ENCODE measurements around the gene CHRNE.
"Not testable (repeated sequence)": the region's sequence is repeated elsewhere in the genome, so short reads cannot be mapped to it uniquely, and the experiment has no call there.

CHRNE gene

GRCh38 chr17:4908711-4909496 lies 6.0 kb upstream of the CHRNE start:
- Histone ChIP-seq H3K9me3 (ENCODE audit: low read length) (no peaks in the 10 kb centered on the region), H3K4me3 (ENCODE audit: low read length) (peak overlapping the region; percentile 31), H3K36me3 (ENCODE audit: insufficient read depth, low read length) (no peaks in the 10 kb centered on the region), H2AFZ (ENCODE audit: low read depth, low read length) (peak overlapping the region; percentile 70), H3K4me1 (ENCODE audit: insufficient read depth, low read length) (peaks cover 8% of the 10 kb centered on the region), H3K27me3 (ENCODE audit: insufficient read depth, low read length) (no peaks in the 10 kb centered on the region)

- H3K27me3 ChIP-seq (ENCODE audit: insufficient read depth, low read length) = no peaks in the 10 kb centered on the region
- no peak overlapping the region for H3K4me3 ChIP-seq (ENCODE audit: low read length)
- no peaks in the 10 kb centered on the region for H3K9me3 ChIP-seq (ENCODE audit: low read length)
- H3K4me1 ChIP-seq (ENCODE audit: insufficient read depth, low read length) = peaks cover 8% of the 10 kb centered on the region
- no peaks in the 10 kb centered on the region for H3K36me3 ChIP-seq (ENCODE audit: insufficient read depth, low read length)
- peak overlapping the region; percentile 70 for H2AFZ ChIP-seq (ENCODE audit: low read depth, low read length)
These were observed 5.4 kb upstream of the CHRNE start for GRCh38 chr17:4908301-4908700.

GRCh38 chr17:4906642-4907041 lies 3.7 kb upstream of the CHRNE start:
- H3K4me3 ChIP-seq (ENCODE audit: low read length); H3K9me3 ChIP-seq (ENCODE audit: low read length); H3K27me3 ChIP-seq (ENCODE audit: insufficient read depth, low read length): not testable (repeated sequence)

GRCh38 chr17:4902540-4902939 lies 358 bp downstream of the CHRNE start:
- Histone ChIP-seq H3K27me3 (ENCODE audit: insufficient read depth, low read length) (no peaks in the 10 kb centered on the region), H2AFZ (ENCODE audit: low read depth, low read length) (no peak overlapping the region), H3K36me3 (ENCODE audit: insufficient read depth, low read length) (peaks cover 7% of the 10 kb centered on the region), H3K4me3 (ENCODE audit: low read length) (no peak overlapping the region), H3K4me1 (ENCODE audit: insufficient read depth, low read length) (no peaks in the 10 kb centered on the region), H3K9me3 (ENCODE audit: low read length) (peaks cover 15% of the 10 kb centered on the region)

More at GRCh38 chr17:4906642-4907041, 3.7 kb upstream of the CHRNE start:
- H2AFZ ChIP-seq (ENCODE audit: low read depth, low read length); H3K36me3 ChIP-seq (ENCODE audit: insufficient read depth, low read length); H3K4me1 ChIP-seq (ENCODE audit: insufficient read depth, low read length): not testable (repeated sequence)

- H2AFZ ChIP-seq (ENCODE audit: low read depth, low read length) = no peak overlapping the region
- H3K4me1 ChIP-seq (ENCODE audit: insufficient read depth, low read length) = no peaks in the 10 kb centered on the region
- no peaks in the 10 kb centered on the region for H3K27me3 ChIP-seq (ENCODE audit: insufficient read depth, low read length)
- no peak overlapping the region for H3K4me3 ChIP-seq (ENCODE audit: low read length)
- H3K9me3 ChIP-seq (ENCODE audit: low read length) = peaks cover 15% of the 10 kb centered on the region
- H3K36me3 ChIP-seq (ENCODE audit: insufficient read depth, low read length) = peaks cover 14% of the 10 kb centered on the region
These were observed 1.1 kb downstream of the CHRNE start for GRCh38 chr17:4901648-4902344.

- no peaks in the 10 kb centered on the region for H3K27me3 ChIP-seq (ENCODE audit: insufficient read depth, low read length)
These were observed 1.7 kb downstream of the CHRNE start for GRCh38 chr17:4901108-4901647.

GRCh38 chr17:4900231-4901107 lies 2.4 kb downstream of the CHRNE start:
- Histone ChIP-seq H2AFZ (ENCODE audit: low read depth, low read length) (no peak overlapping the region), H3K4me1 (ENCODE audit: insufficient read depth, low read length) (no peaks in the 10 kb centered on the region), H3K27me3 (ENCODE audit: insufficient read depth, low read length) (no peaks in the 10 kb centered on the region), H3K36me3 (ENCODE audit: insufficient read depth, low read length) (peaks cover 25% of the 10 kb centered on the region), H3K9me3 (ENCODE audit: low read length) (peaks cover 15% of the 10 kb centered on the region), H3K4me3 (ENCODE audit: low read length) (no peak overlapping the region)

More at GRCh38 chr17:4901108-4901647, 1.7 kb downstream of the CHRNE start:
- peaks cover 19% of the 10 kb centered on the region for H3K36me3 ChIP-seq (ENCODE audit: insufficient read depth, low read length)
- H3K4me3 ChIP-seq (ENCODE audit: low read length) = no peak overlapping the region
- no peaks in the 10 kb centered on the region for H3K4me1 ChIP-seq (ENCODE audit: insufficient read depth, low read length)
- H3K9me3 ChIP-seq (ENCODE audit: low read length) = peaks cover 15% of the 10 kb centered on the region
- no peak overlapping the region for H2AFZ ChIP-seq (ENCODE audit: low read depth, low read length)

GRCh38 chr17:4899341-4900230 lies 3.3 kb downstream of the CHRNE start, which contains the start of gene C17orf107:
TSS of gene C17orf107 (plus strand) at chr17:4899536. CDS start at chr17:4899763, 227 bp downstream.
- peaks cover 34% of the 10 kb centered on the region for H3K36me3 ChIP-seq (ENCODE audit: insufficient read depth, low read length)
- peaks cover 15% of the 10 kb centered on the region for H3K9me3 ChIP-seq (ENCODE audit: low read length)
- H3K27me3 ChIP-seq (ENCODE audit: insufficient read depth, low read length) = no peaks in the 10 kb centered on the region
- no peaks in the 10 kb centered on the region for H3K4me1 ChIP-seq (ENCODE audit: insufficient read depth, low read length)
- H3K4me3 ChIP-seq (ENCODE audit: low read length) = no peak within 1 kb of the TSS
- no peak within 1 kb of the TSS for H2AFZ ChIP-seq (ENCODE audit: low read depth, low read length)

GRCh38 chr17:4898927-4899326 lies 4.0 kb downstream of the CHRNE start:
- Histone ChIP-seq H3K4me3 (ENCODE audit: low read length) (no peak overlapping the region), H3K4me1 (ENCODE audit: insufficient read depth, low read length) (no peaks in the 10 kb centered on the region), H3K36me3 (ENCODE audit: insufficient read depth, low read length) (peaks cover 40% of the 10 kb centered on the region), H3K27me3 (ENCODE audit: insufficient read depth, low read length) (no peaks in the 10 kb centered on the region), H2AFZ (ENCODE audit: low read depth, low read length) (no peak overlapping the region), H3K9me3 (ENCODE audit: low read length) (peaks cover 15% of the 10 kb centered on the region)

GRCh38 chr17:4898351-4898750 lies 4.5 kb downstream of the CHRNE start:
- Histone ChIP-seq H3K9me3 (ENCODE audit: low read length) (peaks cover 15% of the 10 kb centered on the region), H2AFZ (ENCODE audit: low read depth, low read length) (no peak overlapping the region), H3K4me3 (ENCODE audit: low read length) (no peak overlapping the region), H3K4me1 (ENCODE audit: insufficient read depth, low read length) (no peaks in the 10 kb centered on the region), H3K27me3 (ENCODE audit: insufficient read depth, low read length) (no peaks in the 10 kb centered on the region), H3K36me3 (ENCODE audit: insufficient read depth, low read length) (peaks cover 44% of the 10 kb centered on the region)

GRCh38 chr17:4897785-4898184 lies 5.1 kb downstream of the CHRNE start:
- H3K36me3 ChIP-seq (ENCODE audit: insufficient read depth, low read length) = peaks cover 49% of the 10 kb centered on the region
- no peak overlapping the region for H3K4me3 ChIP-seq (ENCODE audit: low read length)
- H3K4me1 ChIP-seq (ENCODE audit: insufficient read depth, low read length) = no peaks in the 10 kb centered on the region
- H3K27me3 ChIP-seq (ENCODE audit: insufficient read depth, low read length) = no peaks in the 10 kb centered on the region
- H3K9me3 ChIP-seq (ENCODE audit: low read length) = peaks cover 15% of the 10 kb centered on the region
- H2AFZ ChIP-seq (ENCODE audit: low read depth, low read length) = no peak overlapping the region

- H3K4me1 ChIP-seq (ENCODE audit: insufficient read depth, low read length) = no peaks in the 10 kb centered on the region
These were observed 5.7 kb downstream of the CHRNE start for GRCh38 chr17:4897198-4897687.

More at GRCh38 chr17:4897198-4897687, 5.7 kb downstream of the CHRNE start:
- Histone ChIP-seq H3K36me3 (ENCODE audit: insufficient read depth, low read length) (peaks cover 52% of the 10 kb centered on the region), H2AFZ (ENCODE audit: low read depth, low read length) (no peak overlapping the region), H3K4me3 (ENCODE audit: low read length) (no peak overlapping the region), H3K27me3 (ENCODE audit: insufficient read depth, low read length) (no peaks in the 10 kb centered on the region), H3K9me3 (ENCODE audit: low read length) (peaks cover 15% of the 10 kb centered on the region)

Measured in neuron (in vitro differentiated cells).